OCI-LY7 (cell line): ENCODE results near the gene ZGRF1.

Source experiments
- EZH2phosphoT487 ChIP-seq: fragments of 200-600 bp; sonication (generic); IDR thresholded peaks from 2 replicates; pipeline ENCODE4 v1.6.1; 2018; ENCODE audit warnings: low read depth, borderline replicate concordance, mild to moderate bottlenecking, mixed run types, antibody characterized with exemption, low read length, moderate library complexity, mixed read lengths
- TF ChIP-seq, protein P1 (sequence below): fragments of 200-600 bp; sonication (generic); conservative IDR thresholded peaks from 2 replicates; pipeline ENCODE4 v1.5.1; 2014; ENCODE audit warnings: mild to moderate bottlenecking, antibody characterized with exemption, low read length, moderate library complexity, mixed read lengths

DNA sequence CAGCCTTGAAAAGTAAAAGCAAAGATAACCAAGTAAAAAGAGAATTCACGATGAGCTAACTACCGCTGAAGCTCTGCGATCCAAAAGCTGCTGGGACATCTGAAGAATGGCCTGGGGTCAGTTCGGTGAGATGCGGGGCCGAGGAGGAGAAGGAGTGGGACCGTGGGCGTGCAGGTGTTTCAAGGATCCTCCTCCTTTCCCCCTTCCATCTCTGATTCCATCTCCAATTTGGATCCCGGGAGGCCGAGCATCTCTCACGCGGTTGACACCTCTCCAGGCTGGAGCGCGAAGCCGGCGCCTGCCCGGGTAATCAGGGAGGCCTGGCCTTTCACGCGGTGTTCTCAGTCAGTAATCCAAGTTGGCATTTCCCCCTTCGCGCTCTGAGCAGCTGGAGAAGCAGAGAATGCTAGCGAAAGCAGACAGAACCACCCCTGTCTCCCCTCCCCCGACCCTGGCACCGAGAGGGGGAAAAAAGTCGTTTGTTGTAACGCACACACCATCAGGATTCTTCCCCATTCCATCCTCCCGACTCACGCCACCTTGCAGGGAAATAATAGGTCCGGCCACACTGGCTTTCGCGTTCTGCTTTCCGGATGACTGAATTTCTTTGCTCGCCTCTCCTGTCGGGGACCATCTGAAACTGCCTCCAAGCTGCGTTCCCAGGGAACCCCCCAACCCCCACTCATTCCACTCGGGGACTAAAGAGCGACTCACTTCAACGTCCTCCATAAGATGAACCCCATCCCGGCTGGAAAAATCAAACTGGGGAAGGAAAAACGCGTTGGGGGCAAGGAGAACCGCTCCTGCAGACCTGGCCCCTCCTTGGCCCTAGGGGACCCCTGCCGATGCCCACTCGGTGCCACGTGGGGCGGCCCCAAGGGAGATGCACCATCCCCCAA is 127.2 kb downstream of the ZGRF1 start:
- TF ChIP-seq, protein P1, sequence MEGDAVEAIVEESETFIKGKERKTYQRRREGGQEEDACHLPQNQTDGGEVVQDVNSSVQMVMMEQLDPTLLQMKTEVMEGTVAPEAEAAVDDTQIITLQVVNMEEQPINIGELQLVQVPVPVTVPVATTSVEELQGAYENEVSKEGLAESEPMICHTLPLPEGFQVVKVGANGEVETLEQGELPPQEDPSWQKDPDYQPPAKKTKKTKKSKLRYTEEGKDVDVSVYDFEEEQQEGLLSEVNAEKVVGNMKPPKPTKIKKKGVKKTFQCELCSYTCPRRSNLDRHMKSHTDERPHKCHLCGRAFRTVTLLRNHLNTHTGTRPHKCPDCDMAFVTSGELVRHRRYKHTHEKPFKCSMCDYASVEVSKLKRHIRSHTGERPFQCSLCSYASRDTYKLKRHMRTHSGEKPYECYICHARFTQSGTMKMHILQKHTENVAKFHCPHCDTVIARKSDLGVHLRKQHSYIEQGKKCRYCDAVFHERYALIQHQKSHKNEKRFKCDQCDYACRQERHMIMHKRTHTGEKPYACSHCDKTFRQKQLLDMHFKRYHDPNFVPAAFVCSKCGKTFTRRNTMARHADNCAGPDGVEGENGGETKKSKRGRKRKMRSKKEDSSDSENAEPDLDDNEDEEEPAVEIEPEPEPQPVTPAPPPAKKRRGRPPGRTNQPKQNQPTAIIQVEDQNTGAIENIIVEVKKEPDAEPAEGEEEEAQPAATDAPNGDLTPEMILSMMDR = no peak
- TF ChIP-seq EZH2phosphoT487 = no peak
